HepG2 (cell line): ENCODE data around the gene EPHA4. TPM values are rescaled to one million over a fixed set of nuclear protein-coding genes. Genes with fewer than 3 reads are reported as not detected.

Experiments
- ATAC-seq: fragments of 200-7000 bp; cut with Tn5 transposase; 3 replicates; pipeline ENCODE4 v1.9.1; 2020; ENCODE audit warnings: mild to moderate bottlenecking, moderate library complexity
- BruUV-seq: library from RNA; stranded (reverse); fragments of 400-500 nt; replicated peaks from 2 replicates; lab custom pipeline; 2021; lab: Mats Ljungman, UMichigan
- CTCF ChIA-PET: fragments of 300-600 bp; formaldehyde crosslinking; extraction: SDS; loops from one replicate; lab custom pipeline; 2021; ENCODE audit warnings: low total read pairs, inconsistent platforms, low intra/inter-chr PET ratio; lab: Yijun Ruan, JAX
- POLR2A ChIA-PET: fragments of 350-600 bp; sonication (Branson Sonifier 250); formaldehyde crosslinking; loops from one replicate; lab custom pipeline; 2020; ENCODE audit warnings: antibody characterized with exemption, inconsistent platforms; lab: Yijun Ruan, JAX
- DNase-seq: peaks from one replicate; pipeline ENCODE4 v3.0.0-alpha.2; 2015; ENCODE audit warnings: low spot score
- FAIRE-seq: peaks from 3 replicates; lab custom pipeline; 2011; peaks lifted over from hg19 to GRCh38; lab: Jason Lieb, UNC
- H2AFZ ChIP-seq: one replicate; pipeline ENCODE4 v1.6.1; 2011; ENCODE audit warnings: low read length, inconsistent platforms
- H3K27ac ChIP-seq: fragments of 300-600 bp; 3 replicates; pipeline ENCODE4 v1.8.0; 2011; ENCODE audit warnings: mixed run types, mild to moderate bottlenecking, mixed read lengths, low read length, inconsistent platforms; ENCODE audit not compliant: insufficient read depth; ENCODE audit errors: extremely low read length
- H3K27me3 ChIP-seq, 2 experiments: fragments of 200-600 bp in 1 of 2; 2 replicates in 1 of 2; 3 replicates in 1 of 2; pipeline versions ENCODE4 v1.6.0 to v1.8.0; 2011; ENCODE audit warnings: low read length in 2 of 2, mild to moderate bottlenecking in 2 of 2, moderate library complexity in 2 of 2, inconsistent platforms in 1 of 2; ENCODE audit not compliant: insufficient read depth in 2 of 2, control insufficient read depth in 1 of 2
- H3K36me3 ChIP-seq, 2 experiments: fragments of 200-600 bp in 1 of 2; replicated peaks in 1 of 2; 2 replicates in 1 of 2; 3 replicates in 1 of 2; pipeline versions ENCODE4 v1.5.1 to v1.8.0; 2011; ENCODE audit warnings: low read length in 2 of 2, inconsistent platforms in 1 of 2; ENCODE audit not compliant: insufficient read depth in 2 of 2, control insufficient read depth in 1 of 2
- H3K4me1 ChIP-seq: 2 replicates; pipeline ENCODE4 v1.5.1; 2012; ENCODE audit warnings: low read length, inconsistent platforms; ENCODE audit not compliant: insufficient read depth
- H3K4me2 ChIP-seq: 2 replicates; pipeline ENCODE4 v1.6.0; 2011; ENCODE audit warnings: low read depth, low read length, inconsistent platforms
- H3K4me3 ChIP-seq, 3 experiments: fragments of 200-600 bp in 1 of 3; sonication (generic), shearing (Covaris generic) in 1 of 3; replicated peaks in 1 of 3; 2 replicates each; pipeline ENCODE4 v1.5.1; 2011 to 2016; ENCODE audit warnings: low read length in 3 of 3, inconsistent platforms in 2 of 3, low read depth in 2 of 3, mild to moderate bottlenecking in 2 of 3, control low read depth in 1 of 3, mixed read lengths in 1 of 3; ENCODE audit not compliant: insufficient read depth in 1 of 3
- H3K79me2 ChIP-seq: one replicate; pipeline ENCODE4 v1.6.1; 2011; ENCODE audit warnings: low read length, inconsistent platforms; ENCODE audit not compliant: insufficient read depth
- H3K9ac ChIP-seq: 2 replicates; pipeline ENCODE4 v1.6.0; 2011; ENCODE audit warnings: mild to moderate bottlenecking, low read depth, low read length, inconsistent platforms; ENCODE audit not compliant: insufficient read depth
- H3K9me3 ChIP-seq: 2 replicates; pipeline ENCODE4 v1.5.1; 2012; ENCODE audit warnings: mild to moderate bottlenecking, low read length
- H4K20me1 ChIP-seq: 2 replicates; pipeline ENCODE4 v1.6.0; 2011; ENCODE audit warnings: inconsistent platforms, mild to moderate bottlenecking, low read length, moderate library complexity; ENCODE audit not compliant: insufficient read depth
- ARNT2 ChIP-seq: sonication (generic); formaldehyde crosslinking; IDR thresholded peaks from 2 replicates; pipeline ENCODE4 v1.8.0; 2022; ENCODE audit warnings: mild to moderate bottlenecking, low read depth, missing genetic modification reagents, moderate library complexity
- KDM5B ChIP-seq: sonication (generic); formaldehyde crosslinking; IDR thresholded peaks from 2 replicates; pipeline ENCODE4 v1.4.0; 2020; ENCODE audit warnings: missing genetic modification reagents, mild to moderate bottlenecking, borderline replicate concordance
- KLF13 ChIP-seq: sonication (generic); formaldehyde crosslinking; IDR thresholded peaks from 2 replicates; pipeline ENCODE4 v1.4.0; 2020; ENCODE audit warnings: mild to moderate bottlenecking, missing genetic modification reagents
- PAWR ChIP-seq: sonication (generic); formaldehyde crosslinking; IDR thresholded peaks from 2 replicates; pipeline ENCODE4 v1.4.0; 2020; ENCODE audit warnings: missing genetic modification reagents, mild to moderate bottlenecking, borderline replicate concordance
- POGZ ChIP-seq: sonication (generic); formaldehyde crosslinking; IDR thresholded peaks from 2 replicates; pipeline ENCODE4 v1.4.0; 2020; ENCODE audit warnings: mild to moderate bottlenecking, missing genetic modification reagents
- RNF2 ChIP-seq: fragments of 450-650 bp; conservative IDR thresholded peaks from 2 replicates; pipeline ENCODE4 v1.6.1; 2016; ENCODE audit warnings: low read depth
- THRA ChIP-seq: sonication (generic); formaldehyde crosslinking; IDR thresholded peaks from 2 replicates; pipeline ENCODE4 v1.4.0; 2020; ENCODE audit warnings: missing genetic modification reagents, borderline replicate concordance
- ZNF326 ChIP-seq: sonication (generic); formaldehyde crosslinking; IDR thresholded peaks from 2 replicates; pipeline ENCODE4 v1.4.0; 2020; ENCODE audit warnings: missing genetic modification reagents, borderline replicate concordance
- ZNF33A ChIP-seq: sonication (generic); formaldehyde crosslinking; IDR thresholded peaks from 2 replicates; pipeline ENCODE4 v1.5.1; 2020; ENCODE audit warnings: missing genetic modification reagents, mild to moderate bottlenecking, moderate library complexity, borderline replicate concordance
- WGBS: methylation state at CpG from one replicate; pipeline ENCODE4 v1.1.6; 2017; ENCODE audit warnings: low lambda C conversion rate; 5-methylcytosine and 5-hydroxymethylcytosine counted together
- in situ Hi-C: cut with HindIII; loops from 2 replicates; pipeline ENCODE4 v1.10.0; 2017; ENCODE audit warnings: low pct_unique_long_range_greater_than_20kb; ENCODE audit not compliant: extremely low pct_ligation_motif_present
- intact Hi-C: fragments of 100-400 bp; cut with micrococcal nuclease; formaldehyde crosslinking; loops from one replicate; pipeline ENCODE4 v1.10.0; 2022; ENCODE audit not compliant: unreplicated experiment
- polyA plus RNA-seq, 8 experiments: library from polyadenylated mRNA; depleted of rRNA in 3 of 8; stranded (reverse) in 7 of 8; unstranded in 1 of 8; fragments of >200 nt; fragmentation: Illumina TruSeq in 4 of 8; extraction: Trizol in 4 of 8; gene quantifications; 2 replicates each; pipeline versions ENCODE4 v1.2.1 to v1.2.3, GENCODE V29; 2011 to 2016; ENCODE audit warnings: low read depth in 4 of 8, missing spikeins in 1 of 8, mixed read lengths in 1 of 8; ENCODE audit not compliant: insufficient read depth in 1 of 8
- total RNA-seq, 5 experiments: library from RNA; depleted of rRNA; stranded (reverse); fragments of >200 nt; fragmentation: Illumina TruSeq; extraction: Trizol; gene quantifications; 2 replicates each; pipeline ENCODE4 v1.2.3, GENCODE V29; 2016; ENCODE audit warnings: low read depth in 1 of 5
- TF ChIP-seq, protein P1 (sequence below): sonication (generic); formaldehyde crosslinking; IDR thresholded peaks from 2 replicates; pipeline ENCODE4 v1.4.0; 2020; ENCODE audit warnings: mild to moderate bottlenecking, missing genetic modification reagents
- TF ChIP-seq, protein P2 (sequence below): sonication (generic); formaldehyde crosslinking; IDR thresholded peaks from 2 replicates; pipeline ENCODE4 v1.4.0; 2020; ENCODE audit warnings: missing genetic modification reagents
- TF ChIP-seq, protein P3 (sequence below): sonication (generic); formaldehyde crosslinking; IDR thresholded peaks from 2 replicates; pipeline ENCODE4 v1.8.0; 2022; ENCODE audit warnings: low read depth, missing genetic modification reagents

The EPHA4 gene
- total and polyA plus RNA-seq, 2 of the 13 experiments (the other 11 are each of a cell fraction or from before 2014, with no cell fraction given): not detected

DNA sequence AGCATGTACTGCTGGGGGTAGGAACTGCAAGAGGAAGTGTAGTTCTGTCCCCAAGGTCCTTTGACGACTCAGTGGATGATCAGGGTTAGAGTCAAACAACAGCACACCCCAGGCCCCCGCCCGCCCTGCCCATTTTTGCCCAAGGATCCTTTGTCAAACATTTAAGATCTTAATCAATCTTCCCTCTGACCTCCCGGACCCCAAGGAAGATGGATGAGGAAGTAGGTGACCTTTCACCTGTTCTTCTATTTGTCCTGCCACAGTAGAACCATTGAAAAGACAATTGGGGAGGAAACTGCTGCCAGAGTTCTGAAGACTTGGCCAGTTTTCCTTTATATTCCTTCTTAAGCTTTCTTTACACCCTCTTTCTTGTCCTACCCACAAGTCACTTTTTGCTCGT, 12.1 kb downstream of the EPHA4 start:
- intact Hi-C loops: no loop called here
- no peaks in the 10 kb centered on the region for H3K27me3 ChIP-seq
- no peak overlapping the region for H3K9ac ChIP-seq
- BruUV-seq: no TSS peak
- no peak overlapping the region for H3K27ac ChIP-seq
- H3K79me2 ChIP-seq: no peaks in the 10 kb centered on the region
- H3K36me3 ChIP-seq: no peaks in the 10 kb centered on the region
- no peak overlapping the region for H3K4me3 ChIP-seq
- no peak overlapping the region for H3K4me2 ChIP-seq
- POLR2A ChIA-PET: no interaction called here
- H2AFZ ChIP-seq: no peak overlapping the region
- 4% methylated on average over 5 of the region's 5 CpGs for WGBS
- in situ Hi-C loops: loop anchor here (25.0 kb wide), 1 partner anchor 1398 kb away; no protein-coding TSS in a partner anchor
- H3K9me3 ChIP-seq: no peaks in the 10 kb centered on the region
- H3K4me1 ChIP-seq: no peaks in the 10 kb centered on the region
- H4K20me1 ChIP-seq: no peaks in the 10 kb centered on the region
- TF ChIP-seq KDM5B (CRISPR knock-in tag): no peak
- no peak for TF ChIP-seq THRA
- TF ChIP-seq, protein P1, sequence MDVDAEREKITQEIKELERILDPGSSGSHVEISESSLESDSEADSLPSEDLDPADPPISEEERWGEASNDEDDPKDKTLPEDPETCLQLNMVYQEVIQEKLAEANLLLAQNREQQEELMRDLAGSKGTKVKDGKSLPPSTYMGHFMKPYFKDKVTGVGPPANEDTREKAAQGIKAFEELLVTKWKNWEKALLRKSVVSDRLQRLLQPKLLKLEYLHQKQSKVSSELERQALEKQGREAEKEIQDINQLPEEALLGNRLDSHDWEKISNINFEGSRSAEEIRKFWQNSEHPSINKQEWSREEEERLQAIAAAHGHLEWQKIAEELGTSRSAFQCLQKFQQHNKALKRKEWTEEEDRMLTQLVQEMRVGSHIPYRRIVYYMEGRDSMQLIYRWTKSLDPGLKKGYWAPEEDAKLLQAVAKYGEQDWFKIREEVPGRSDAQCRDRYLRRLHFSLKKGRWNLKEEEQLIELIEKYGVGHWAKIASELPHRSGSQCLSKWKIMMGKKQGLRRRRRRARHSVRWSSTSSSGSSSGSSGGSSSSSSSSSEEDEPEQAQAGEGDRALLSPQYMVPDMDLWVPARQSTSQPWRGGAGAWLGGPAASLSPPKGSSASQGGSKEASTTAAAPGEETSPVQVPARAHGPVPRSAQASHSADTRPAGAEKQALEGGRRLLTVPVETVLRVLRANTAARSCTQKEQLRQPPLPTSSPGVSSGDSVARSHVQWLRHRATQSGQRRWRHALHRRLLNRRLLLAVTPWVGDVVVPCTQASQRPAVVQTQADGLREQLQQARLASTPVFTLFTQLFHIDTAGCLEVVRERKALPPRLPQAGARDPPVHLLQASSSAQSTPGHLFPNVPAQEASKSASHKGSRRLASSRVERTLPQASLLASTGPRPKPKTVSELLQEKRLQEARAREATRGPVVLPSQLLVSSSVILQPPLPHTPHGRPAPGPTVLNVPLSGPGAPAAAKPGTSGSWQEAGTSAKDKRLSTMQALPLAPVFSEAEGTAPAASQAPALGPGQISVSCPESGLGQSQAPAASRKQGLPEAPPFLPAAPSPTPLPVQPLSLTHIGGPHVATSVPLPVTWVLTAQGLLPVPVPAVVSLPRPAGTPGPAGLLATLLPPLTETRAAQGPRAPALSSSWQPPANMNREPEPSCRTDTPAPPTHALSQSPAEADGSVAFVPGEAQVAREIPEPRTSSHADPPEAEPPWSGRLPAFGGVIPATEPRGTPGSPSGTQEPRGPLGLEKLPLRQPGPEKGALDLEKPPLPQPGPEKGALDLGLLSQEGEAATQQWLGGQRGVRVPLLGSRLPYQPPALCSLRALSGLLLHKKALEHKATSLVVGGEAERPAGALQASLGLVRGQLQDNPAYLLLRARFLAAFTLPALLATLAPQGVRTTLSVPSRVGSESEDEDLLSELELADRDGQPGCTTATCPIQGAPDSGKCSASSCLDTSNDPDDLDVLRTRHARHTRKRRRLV (CRISPR knock-in tag): no peak
- TF ChIP-seq, protein P2, sequence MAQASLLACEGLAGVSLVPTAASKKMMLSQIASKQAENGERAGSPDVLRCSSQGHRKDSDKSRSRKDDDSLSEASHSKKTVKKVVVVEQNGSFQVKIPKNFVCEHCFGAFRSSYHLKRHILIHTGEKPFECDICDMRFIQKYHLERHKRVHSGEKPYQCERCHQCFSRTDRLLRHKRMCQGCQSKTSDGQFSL (CRISPR knock-in tag): no peak
- TF ChIP-seq ZNF326 (CRISPR knock-in tag): no peak
- no peak for TF ChIP-seq ARNT2 (CRISPR knock-in tag)
- TF ChIP-seq PAWR (CRISPR knock-in tag): no peak
- TF ChIP-seq RNF2: no peak
- TF ChIP-seq KLF13 (CRISPR knock-in tag): no peak
- no peak for TF ChIP-seq POGZ (CRISPR knock-in tag)
- TF ChIP-seq, protein P3, sequence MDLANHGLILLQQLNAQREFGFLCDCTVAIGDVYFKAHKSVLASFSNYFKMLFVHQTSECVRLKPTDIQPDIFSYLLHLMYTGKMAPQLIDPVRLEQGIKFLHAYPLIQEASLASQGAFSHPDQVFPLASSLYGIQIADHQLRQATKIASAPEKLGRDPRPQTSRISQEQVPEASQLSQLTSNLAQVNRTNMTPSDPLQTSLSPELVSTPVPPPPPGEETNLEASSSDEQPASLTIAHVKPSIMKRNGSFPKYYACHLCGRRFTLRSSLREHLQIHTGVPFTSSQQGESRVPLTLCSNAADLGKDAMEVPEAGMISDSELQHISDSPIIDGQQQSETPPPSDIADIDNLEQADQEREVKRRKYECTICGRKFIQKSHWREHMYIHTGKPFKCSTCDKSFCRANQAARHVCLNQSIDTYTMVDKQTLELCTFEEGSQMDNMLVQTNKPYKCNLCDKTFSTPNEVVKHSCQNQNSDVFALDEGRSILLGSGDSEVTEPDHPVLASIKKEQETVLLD (CRISPR knock-in tag): no peak
- no peak for TF ChIP-seq ZNF33A (CRISPR knock-in tag)
- TF ChIP-seq, all 625 proteins: peak for 0
- no peak for ATAC-seq
- no peak for FAIRE-seq
- DNase-seq: no peak
- CTCF ChIA-PET: no interaction called here
